GM19467 (cell line): ENCODE data around the gene KDM7A.

Source experiments
- ATAC-seq: cut with Tn5 transposase; IDR thresholded peaks from one replicate; pipeline ENCODE4 v1.9.1; 2021; ENCODE audit warnings: mild to moderate bottlenecking, moderate library complexity; ENCODE audit not compliant: unreplicated experiment

The KDM7A gene

DNA sequence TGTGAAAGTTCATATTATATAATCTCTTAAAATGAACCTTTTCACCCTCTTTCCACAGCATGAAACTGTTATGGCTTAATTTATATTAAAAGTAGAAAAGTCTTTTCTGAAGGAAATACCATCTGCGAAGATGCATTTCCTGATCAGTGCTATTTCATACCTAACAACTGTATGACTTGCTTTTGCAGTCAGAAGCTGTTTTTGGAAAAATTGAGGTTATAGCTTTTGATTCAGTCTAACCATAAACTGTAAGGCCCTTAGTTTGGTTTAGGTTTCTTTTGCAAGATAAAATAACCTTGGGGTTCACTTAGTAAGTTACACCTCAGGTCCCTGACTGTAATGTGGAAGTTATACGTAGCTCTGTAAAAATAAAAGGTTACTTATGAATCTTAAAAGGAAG, 91.3 kb downstream of the KDM7A start:
- peak; percentile 8 for ATAC-seq

DNA sequence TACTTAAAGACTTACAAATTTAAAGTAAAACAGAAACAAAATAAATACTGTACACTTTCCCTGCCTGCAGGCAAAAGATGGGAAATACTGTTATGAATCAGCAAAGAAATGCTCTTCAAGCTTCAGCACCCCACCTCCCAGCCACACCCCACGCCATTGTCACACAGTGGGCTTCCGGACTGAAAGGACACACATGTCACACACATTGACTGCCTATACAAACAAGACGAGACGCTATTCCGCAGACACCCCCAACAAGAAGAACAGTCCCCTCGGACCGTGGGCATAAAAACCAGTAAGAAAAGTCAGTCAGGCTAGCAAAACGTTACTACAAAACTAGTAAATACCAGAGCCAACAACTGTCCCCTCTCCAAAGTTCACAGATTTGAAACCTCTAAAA, 91.8 kb downstream of the KDM7A start:
- ATAC-seq, result peak; percentile 77

DNA sequence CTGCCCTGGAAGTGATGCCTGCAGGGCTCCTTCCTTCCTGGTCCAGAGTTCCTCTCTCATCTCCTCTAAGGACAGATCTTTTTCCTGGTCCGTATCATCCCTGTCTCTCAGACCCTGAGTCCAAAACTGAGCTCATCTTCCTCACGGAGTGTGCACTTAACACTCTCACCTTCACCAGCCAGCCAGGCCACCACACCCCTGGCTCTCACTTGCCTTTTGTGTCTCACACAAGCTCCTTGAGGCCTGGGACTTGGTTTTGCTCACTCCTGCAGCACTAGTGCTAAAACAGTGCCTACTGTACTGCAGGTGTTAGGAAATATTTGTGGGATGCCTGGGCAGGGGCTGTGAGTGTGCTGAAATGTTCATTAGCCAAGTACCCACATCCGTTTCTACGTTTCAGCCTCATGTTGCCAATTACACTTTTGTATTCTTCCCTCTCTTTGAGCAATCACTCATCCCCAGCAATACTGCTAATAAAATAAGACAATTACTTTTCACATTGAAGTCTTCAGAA, 92.6 kb downstream of the KDM7A start:
- no peak for ATAC-seq

DNA sequence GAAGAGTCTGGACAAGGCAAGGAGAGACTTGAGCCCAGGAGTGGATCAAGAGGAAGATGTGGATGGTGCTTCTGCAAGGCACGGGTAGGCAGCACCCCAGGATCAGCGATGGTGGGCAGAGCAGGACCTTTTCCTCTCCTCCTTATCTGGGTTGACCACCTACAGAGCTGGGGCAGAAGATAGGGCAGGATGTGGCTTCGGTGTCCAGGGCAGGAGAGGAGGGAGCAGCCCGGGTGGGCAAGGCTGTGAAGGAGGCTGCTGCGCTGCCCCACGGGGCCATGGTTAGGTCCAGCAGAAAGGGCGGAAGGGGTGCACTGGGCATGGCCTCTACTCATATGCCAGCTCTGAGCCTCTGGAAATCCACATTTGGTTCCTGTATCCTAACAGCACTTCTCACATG, 94.0 kb downstream of the KDM7A start:
- ATAC-seq, result no peak

DNA sequence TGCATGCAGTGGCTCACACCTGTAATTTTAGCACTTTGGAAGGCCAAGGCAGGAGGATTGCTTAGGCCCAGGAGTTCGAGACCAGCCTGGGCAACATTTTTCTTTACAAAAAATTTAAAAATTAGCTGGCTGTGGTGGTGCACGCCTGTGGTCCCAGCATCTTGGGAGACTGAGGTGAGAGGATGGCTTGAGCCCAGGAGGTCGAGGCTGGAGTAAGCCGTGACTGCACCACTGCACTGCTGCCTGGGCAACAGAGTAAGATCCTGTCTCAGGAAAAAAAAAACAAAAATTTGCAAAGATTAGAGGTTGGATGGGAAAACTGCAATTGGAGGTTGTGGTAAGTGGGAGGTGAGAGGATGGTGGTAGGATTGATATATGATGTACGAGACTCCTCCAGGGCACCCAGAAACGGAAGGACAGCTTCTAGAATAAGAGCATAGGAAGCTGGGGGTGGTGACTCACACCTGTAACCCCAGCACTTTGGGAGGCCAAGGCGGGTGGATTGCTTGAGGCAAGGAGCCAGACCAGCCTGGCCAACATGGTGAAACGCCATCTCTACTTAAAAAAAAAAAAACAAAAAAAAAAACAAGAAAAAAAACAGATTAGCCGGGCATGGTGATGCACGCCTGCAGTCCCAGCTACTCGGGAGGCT, 94.9 kb downstream of the KDM7A start:
- ATAC-seq, result no peak

DNA sequence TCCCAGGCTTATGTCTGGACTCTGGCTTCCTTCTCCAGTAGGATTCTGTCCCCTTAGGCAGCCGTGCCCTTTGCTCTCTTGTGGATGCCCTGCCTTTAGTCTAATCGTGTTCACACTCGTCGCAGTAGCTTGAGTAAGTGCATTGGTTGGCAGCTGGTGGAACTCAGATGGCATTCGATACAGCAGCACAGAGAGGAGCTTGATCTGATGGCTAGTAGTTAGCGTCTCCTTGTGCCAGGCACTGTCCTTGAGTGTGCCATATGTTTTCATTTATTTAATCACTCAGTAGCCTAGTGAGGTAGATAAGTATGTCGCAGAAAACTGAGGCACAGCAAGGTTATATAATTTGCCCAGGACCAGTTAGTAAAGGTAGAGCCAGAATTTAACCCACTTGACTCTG, 95.9 kb downstream of the KDM7A start:
- no peak for ATAC-seq

DNA sequence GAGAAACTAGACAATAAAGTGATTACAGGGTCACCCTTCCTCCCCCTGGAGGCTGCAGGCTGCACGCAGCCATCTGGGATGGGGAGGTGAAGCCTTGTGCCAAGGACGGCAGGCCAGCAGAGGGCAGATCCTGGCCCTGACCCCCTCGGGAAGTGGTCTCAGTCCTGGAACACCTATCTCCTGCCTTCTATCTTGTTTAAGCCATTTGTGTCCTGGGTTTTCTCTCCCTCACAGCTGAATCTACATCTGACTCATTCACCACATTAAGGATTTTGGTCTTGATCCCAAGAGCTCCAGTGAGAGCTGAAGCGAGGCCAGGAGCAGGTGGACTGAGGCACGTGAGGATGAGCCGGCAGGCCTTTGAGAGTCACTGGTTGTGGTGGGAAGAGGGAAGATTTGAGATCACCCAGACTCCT, 97.7 kb downstream of the KDM7A start:
- ATAC-seq, result no peak

DNA sequence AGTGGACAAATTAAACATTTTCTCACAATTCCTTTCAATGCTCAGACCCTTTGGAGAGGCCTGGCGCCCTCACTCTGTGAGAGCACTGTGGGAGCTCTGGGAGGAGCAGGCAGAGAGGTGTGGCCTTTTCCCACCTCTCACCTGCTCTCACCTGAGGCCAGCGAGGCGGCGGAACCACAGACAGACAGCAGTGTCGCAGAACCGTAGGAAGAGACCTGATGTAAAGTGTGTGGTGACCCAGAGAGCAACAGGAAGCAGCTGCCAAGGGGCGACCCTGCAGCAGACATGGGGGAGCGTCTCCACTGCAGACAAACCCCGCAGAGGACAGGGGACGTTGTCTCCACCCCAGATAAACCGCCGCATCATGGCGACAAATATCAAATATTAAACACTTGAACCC, 98.4 kb downstream of the KDM7A start:
- no peak for ATAC-seq

DNA sequence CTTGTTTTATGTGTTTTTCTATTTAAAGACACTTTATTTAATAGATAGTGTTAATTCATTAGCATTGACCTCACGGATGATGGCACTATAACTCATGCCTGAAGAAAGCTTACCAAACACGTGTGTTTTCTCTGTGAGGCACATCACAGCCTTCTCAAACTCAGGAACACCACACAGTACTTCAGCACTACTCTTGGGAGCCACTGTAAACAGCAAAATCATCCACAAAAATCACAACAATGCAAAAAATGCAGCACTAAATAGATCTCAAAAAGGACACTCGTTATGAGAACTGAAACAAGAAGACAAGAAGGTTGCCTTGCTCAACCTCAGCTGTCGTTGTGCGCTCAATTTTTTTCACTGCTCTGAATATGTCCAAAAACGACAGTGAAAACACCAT, 102.0 kb downstream of the KDM7A start:
- no peak for ATAC-seq

DNA sequence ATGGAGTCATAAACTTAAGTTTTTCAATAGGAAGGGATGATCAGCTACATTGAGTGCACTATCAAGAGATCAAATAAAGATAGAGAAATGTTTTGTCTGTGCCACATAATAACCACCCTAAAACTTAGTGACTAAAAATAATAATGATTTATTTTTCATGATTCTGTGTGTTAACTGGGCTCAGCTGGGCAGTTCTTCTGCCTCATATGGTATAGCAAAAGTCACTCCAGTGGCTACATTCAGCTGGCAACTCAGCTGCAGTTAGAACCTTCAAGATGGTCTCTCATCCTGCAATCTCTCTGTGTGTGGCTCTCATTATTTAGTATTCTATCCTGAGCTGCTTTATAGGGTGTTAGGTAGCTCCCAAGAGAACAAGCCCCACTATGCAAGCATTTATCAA, 106.2 kb downstream of the KDM7A start:
- ATAC-seq, result no peak

DNA sequence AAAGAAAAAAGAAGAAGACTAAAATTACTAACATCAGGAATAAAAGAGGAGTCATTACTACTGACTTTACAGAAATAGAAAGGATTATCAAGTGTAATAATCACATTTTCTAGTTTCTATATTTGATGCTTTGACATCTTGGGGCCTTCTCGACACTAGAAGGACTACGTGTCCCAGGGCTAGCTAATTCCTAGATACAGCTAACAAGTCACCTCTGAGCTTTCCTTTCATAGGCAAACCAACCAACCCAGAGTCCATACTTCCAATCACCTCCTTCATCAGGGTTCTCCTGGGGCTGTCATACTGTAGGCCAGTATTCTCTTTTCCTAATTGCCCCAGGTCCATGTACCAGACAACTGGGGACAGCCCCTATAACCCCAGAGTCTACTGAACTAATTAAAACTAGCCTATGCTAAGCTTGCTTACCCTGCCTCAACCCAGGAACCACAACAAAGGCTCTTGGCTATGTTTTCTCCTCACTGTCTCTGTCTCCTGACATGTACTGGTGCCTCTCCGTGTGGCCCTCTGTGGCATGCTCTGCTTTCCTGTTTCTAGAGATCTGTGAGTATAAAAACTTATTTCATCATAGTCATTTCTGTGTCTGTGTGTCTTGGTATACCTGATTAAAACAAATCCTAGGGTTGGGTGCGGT, 107.4 kb downstream of the KDM7A start:
- ATAC-seq, result no peak

DNA sequence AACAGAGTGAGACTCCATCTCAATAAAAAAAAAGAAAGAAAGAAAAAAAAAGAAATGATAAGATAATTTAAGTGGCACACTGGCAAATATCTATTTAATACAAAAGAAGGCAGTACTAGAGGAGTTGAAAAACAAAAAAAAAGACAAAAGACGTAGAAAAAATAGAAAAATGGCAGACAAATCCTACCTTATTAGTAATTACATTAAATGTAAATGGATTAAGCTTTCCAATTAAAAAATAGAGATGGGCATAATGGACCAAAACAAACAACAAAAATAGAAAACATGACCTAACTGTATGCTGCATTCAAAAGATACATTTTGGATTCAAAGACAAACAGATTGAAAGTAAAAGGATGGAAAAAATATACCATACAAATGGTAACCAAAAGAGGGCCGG, 108.8 kb downstream of the KDM7A start:
- no peak for ATAC-seq

DNA sequence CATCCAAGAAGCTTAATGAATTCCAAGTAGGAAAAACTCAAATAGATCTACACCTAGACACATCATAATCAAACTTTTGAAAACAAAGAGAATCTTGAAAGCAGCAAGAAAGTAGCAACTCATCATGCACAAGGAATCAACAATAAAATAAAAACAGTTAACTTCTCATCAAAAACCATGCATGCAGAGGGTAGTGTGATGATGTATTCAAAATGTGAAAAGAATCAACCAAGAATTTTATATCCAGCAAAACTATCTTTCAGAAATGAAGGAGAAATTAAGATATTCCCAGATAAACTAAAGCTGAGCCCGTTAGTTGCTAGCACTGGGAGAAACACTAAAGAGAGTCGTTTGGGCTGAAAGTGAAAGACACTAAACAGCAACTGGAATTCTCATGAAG, 109.7 kb downstream of the KDM7A start:
- ATAC-seq, result no peak

DNA sequence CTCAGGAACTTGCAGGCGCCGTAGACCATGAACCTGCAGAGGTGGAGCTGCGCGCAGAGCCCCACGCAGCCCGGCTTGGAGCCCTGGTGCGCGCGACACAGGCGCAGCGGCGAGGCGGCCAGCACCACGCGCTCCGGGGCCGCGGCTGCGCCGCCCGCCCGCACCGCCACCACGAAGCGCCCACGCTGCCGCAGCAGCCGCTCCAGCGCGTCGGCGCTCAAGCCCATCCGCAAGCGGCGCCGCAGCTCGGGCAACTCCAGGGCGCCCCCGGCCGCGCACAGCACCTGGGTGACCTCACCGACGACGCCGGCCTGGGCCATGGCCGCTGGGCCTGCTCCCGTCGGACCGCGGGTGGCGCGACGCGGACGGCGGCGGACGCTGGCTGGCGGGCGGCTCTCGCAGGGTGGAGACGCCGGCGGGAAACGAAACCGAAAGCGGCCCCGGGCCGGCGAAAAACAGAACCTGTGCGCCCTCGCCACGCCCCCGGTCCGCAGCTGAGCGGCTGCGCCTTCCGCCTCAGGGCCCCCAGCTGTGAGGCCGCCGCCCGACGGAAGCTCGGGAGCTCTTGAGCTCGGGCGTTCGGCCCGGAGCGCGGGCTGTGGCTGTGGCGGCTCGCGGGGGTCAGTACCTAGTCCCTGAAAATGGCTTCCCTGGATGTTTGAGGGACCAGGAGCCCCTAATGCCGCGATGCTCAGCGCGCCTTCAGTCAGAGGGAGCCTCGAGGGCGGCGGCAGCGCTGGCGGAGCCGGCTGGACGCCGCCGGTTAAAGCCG, 114.1 kb downstream of the KDM7A start, which contains the start of gene PARP12:
Gene PARP12, minus strand, starts transcription at position 424 of the 772 bp plus-strand sequence. Its CDS starts 104 bp downstream, at position 320.
- ATAC-seq, result peak; percentile 85

DNA sequence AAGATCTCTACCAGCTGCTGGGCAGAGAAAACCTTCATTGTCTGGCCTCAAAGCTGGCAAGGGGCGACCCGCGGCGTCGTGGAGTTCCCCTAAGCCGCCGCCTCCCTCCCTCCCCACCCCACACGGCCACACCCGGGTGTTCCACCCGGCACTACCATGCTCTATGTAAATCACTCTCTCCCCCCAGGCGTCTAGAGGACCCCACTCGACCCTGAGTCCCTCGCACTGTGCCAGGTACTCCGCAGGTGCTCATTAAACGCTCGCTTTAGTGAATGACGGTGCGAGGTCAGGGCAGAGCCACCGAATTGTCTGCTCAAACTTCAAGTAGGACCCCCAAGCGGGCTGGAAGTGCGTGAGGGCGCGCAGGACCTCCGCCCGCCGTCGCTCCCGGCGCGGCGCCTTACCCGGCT, 114.7 kb downstream of the KDM7A start:
- ATAC-seq, result peak; percentile 20

DNA sequence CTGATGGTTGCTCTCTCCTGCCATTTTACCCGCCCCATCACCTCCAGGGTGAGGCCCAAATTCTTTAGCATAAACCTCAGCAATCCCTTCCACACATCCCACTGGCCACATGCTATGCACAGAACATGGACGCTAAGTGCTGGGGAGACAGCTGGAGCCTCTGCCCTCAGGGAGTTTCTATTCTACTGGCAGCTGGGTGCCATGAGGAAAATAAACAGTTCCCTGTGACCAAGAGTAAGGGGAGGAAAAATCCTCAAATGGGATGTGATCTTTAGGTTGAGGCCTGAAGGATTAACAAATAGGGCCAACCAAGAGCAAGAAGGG, 115.2 kb downstream of the KDM7A start:
- no peak for ATAC-seq

DNA sequence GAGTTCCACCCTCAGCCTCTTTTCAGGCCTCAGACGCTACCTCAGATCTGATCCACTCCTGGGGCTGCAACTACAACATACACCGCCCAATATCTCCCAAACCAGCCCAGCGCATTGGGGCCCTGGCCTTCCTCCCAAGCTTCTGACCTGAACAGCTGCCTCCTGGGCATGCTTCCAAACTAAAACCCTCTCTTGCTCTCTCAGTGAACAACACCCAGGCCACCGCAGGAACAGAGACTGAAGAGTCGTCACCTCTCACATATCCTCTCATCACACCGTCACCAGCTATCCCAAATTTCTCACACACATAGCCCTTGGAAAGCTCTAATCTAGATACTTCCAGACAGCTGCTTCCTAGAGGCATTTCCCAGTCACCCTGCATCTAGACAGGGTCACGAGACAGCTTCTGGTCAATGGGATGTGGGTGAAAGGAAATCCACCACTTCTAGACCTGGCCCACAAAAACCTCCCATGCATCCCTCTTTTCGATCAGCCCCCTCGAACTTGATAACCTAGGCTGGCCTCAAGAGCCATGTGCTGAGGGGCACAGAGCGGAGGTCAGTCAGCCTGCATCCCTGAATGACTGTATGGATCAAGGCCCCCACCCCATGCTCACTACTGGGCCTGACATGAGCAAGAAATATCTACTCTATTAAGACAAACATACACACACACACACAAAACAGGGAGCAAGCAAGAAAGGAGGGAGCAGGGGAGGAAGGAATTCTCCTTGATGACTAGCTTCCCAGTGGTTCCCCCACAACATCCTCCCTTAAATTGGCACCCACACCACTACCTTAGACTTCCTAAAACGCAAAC, 115.8 kb downstream of the KDM7A start:
- no peak for ATAC-seq

DNA sequence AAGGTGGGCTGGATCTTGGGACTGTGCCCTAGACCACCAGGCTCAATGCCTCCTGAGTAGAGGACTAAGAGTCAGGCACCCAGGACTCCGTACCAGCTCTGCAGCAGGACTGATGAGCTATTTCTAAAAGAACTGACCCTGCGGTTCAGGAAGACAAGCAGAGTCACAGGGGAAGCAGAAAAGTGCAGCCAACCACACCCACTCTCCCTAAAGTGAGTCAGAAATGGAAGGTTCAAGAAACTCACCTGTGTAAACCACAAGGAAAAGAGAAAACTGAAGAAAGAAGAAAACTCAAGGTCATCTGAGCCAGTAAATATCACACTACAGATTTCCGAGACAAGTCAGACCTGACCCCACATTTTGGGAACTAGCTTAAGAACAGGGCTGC, 116.5 kb downstream of the KDM7A start:
- ATAC-seq, result no peak

DNA sequence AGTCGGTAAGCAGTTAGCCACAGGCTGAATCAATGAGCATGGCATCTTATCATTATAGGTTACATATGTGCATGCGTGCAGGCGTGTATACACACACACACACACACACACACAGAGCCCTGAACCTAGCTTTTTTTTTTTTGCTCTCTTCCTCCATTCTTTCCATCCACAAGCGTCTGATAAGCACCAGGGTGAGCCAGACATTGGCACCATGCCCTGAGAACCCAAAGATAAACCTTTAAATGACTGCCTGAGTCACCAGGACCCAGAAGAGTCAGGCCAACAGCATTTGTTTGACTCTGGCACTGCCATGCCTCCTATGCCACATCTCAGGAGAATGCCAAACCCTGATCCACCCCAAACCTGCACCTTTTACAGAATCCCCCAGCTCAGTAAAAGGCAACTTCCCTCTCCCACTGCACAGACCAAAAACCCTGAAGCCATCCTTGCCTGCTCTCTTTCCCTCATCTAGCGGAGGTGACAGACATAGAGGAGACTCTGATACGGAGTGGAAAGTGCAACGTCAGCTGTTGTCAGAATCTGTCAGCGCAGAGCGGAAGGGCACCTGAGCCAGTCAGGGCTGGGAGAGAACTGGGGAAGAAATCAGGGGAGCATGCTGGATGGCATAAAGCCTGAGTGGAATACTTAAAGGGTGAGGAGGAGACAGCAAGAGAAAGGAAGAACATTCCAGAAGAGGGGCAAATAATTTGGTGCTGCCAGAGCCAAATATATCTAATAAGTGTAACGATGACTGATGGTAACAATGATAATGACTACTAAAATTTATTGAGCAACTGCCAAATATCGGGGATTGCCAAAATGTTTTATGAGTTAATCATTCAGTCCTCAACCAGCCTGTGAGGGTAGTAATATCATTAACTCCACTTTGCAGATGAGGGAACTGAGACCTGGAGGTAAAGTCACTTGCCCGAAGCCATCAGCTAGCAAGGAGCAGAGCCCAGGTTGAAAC, 117.2 kb downstream of the KDM7A start:
- no peak for ATAC-seq

DNA sequence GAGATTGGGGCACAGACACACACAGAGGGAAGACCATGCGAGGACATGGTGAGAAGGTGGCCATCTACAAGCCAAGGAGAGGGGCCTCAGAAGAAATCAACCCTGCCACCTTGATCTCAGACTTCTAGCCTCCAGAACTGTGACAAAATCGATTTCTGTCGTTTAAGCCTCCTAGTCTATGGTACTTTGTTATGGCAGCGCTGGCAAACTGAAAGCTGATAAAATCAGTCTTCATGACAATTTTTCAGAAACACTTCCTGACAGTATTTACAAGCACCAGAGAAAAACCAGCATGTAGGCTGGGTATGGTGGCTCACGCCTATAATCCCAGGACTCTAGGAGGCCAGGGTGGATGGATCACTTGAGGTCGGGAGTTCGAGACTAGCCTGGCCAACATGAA, 118.3 kb downstream of the KDM7A start:
- no peak for ATAC-seq
